Activated CD4-positive, alpha-beta T cell treated with anti-CD3 and anti-CD28 coated beads, Interleukin-2, Interleukin-4, amounts not matched to agents 100 ng/mL and 50 ng/mL, durations not matched to agents 16 hours and 8 hours (primary cell): ENCODE results near the gene LRRC18.

Source experiments
- DNase-seq: peaks from one replicate; pipeline ENCODE4 v3.0.0-alpha.2; 2020; ENCODE audit warnings: low spot score

LRRC18 gene

DNA sequence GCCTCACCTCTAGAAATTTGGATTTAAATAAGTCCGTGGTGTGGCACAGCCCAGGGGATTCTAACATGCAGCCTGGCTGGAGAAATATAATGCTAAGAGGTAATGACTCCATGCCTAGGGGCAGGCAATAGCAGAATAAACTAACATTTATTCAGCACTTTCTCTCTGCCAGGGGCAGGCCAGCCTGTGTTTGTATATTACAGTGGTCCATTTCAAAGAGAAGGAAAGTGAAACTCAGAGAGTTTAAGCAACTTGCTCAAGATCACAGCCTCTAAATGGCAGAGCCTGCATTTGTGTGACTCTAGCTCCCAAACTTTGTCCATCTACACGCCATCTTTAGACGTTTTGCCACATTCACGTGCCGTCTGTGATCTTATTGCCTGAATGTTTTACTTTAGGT, 6.7 kb upstream of the LRRC18 start:
- no peak for DNase-seq

DNA sequence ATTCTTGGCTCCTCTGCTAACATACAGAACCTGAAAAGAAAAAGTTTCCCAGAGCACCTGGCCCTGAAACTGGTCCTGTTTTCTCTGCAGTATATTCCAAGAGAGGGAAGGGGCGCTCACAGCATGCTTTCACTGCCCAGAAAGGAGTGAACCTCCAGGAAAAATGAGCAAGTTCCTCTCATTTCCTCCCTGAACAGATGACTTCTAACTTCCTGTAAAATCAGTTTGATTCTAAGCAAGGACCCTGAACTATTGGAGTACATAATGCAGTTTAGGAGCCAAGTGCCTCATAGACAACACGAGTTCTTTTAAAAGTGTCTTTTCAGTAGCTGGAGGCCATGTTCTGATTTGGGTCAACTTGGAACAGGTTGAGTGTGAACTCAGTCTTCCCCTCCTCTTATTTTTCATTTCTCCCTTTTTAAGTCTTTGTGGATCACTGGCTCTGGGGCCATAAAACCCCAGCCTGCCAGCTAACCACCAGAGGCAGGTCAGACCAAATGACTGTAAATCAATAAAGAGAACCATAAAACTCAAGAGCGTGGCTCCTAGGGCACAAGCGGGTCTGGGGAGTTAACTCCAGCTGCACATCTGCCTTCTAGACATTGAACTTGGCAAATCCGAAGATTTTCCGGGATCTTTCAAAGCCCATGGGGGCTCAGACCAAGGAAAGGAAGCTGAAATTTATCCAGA, 5.9 kb upstream of the LRRC18 start:
- no peak for DNase-seq

DNA sequence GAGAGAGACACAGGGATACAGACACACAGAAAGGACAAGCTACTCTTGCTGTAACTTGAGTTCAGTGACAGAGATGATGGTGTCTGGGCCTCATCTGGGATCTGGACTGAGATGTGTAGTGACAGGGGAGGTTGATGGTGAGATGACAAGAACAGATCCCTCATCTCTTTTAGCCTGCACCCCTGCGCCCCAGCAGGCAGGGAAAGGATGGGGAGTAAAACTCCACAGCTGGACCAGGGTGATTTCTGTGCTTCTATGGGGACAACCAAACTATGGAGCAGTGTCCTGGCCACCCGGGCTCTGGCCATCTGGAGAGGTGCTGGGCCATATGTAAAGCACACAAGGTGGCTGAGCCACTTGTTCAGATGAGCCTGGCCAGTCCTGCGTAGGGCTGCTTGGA, 4.5 kb upstream of the LRRC18 start:
- DNase-seq, result no peak

DNA sequence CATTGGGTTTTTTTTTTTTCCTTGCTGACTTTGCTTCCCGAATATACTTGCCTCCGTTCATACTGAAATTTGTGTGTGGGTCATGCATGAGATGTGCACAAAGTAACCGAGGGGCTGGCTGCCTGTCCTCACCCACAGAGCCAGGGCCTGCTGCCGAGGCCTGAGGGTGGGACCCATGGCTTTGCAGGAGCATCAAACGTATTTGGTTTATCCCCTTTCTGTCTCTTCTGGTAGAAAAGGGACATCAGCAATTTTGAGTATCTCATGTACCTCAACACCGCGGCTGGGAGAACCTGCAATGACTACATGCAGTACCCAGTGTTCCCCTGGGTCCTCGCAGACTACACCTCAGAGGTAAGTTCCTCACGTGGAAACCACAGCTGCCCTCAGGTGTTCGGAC, 3.5 kb upstream of the LRRC18 start:
- DNase-seq, result no peak

DNA sequence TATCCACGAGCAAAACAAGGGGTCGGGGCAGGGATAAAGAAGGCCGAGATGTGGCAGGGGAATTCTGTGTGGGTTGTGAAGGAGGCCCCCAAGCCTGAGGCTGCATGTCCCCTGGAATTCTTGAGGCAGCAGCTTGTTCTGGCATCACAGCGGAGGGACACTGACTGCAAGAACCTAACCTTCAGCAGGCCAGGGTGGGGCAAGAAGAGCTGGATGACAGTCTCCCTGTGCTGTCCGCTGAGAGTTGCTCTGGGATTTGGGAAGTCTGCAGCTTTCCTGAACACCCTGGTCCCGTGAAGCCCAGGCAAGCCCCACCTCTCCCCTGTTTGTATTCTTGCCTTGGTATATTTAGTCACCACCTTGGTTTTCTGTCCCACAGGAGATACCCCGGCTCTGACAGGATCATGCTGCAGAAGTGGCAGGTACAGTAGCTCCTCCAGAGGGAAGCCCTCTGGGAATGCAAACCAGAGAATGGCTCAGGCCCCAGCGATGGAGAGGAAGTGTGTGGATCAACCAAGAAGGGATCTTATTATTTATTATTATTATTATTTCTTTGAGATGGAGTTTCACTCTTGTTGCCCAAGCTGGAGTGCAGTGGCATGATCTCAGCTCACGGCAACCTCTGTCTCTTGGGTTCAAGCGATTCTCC, 1.9 kb upstream of the LRRC18 start:
- no peak for DNase-seq

DNA sequence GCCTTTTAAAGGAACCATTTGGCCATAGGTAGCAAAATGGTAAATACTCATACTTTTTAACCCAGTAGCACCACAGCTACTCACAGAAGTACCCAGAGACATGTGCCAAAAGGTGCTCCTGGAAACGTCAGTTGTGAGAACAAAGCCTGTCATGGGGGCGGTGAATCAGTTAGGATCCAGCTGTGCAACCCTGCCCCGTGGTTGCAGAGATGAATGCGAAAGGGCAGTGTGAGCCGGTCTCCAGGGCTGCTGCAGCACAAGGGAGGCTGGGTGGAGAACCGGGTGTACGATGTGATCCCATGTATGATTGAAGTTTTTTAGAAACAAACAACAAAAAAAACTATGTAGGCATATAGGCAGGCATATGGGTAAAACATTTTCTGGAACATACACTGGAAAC, 1.3 kb upstream of the LRRC18 start:
- DNase-seq, result no peak

DNA sequence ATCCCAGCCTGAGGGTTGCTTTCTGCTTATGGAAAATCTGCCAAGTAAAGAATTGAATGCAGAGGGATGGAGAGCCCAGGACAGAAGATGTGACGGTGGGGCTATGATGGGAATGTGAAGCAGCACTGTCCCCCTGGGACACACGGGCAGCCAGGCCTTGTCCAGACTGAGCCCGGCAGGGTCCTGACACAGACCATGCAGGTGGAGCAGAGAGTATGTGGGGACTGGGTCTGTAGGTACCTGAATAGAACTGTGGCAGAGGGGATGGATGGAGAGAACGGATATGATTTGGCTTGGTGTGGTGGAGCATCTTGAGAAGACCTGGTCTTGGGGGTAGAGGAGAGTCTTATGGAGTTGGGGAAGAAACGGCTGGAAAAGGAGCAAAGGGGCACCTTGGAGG, 732 bp upstream of the LRRC18 start:
- DNase-seq, result no peak

DNA sequence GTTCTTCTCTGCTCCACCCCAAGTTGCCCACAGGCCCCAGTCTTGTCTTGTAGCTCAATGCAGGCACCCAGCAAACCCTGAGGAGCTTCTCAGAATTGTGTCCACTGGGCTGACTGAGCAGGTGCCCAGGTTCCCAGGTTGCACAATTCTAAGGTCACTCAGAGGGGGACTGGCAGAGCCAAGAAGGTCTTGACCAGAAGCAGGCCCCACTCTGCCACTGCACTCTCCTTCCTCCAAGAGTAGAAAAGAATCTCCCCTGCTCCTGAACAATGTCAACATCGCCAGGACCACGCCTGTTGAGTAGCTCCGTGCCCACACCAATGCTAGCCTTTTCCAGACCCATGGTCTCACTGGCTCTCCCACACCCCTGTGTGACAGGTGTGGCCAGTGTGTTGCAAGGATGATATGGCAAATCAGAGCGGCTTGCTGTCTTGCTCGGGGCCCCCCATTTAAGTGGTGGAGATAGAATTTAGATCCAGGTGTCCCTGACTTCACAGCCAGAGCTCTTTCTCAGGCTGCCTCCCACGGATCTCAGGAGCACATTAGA, 577 bp downstream of the LRRC18 start:
- DNase-seq, result no peak

DNA sequence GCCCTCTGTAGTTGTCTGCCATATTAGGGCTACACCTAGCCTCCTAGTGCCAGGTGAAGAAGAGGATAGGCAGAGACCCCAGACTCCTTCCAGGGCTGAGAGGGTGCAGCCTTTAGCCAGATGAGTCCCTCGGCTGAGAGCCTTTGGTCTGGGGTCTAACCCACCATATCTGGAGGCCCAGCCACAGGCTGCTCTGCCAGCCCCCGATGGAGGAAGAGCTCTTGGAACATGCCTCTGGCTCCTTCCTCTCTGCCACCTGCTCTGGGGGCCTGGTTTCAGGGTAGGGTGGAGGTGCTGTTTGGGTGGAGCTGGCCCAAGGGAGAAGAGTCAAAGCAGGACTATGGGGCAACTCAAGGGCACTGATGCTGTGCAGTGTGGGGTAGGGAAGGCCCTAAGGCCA, 1.4 kb downstream of the LRRC18 start:
- DNase-seq, result no peak

DNA sequence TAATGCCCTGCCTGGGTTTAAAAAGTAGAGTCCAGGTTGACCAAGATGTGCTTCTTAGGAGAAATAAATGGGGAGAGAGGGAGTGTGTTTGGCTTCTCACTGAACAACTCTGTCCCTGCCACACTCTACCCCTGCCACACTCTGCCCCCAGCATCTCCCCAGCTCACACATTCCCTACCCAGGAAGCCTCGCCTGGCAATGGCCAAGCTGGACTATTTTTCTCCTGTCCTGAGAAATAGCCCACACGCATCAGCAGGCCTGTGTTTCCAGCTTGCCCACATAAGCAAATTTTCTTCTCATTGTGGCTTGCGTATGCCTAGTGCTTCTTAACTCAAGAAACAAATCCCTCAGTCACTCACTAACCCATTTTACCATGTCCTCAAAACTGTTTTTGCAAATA, 1.8 kb downstream of the LRRC18 start:
- DNase-seq, result no peak

DNA sequence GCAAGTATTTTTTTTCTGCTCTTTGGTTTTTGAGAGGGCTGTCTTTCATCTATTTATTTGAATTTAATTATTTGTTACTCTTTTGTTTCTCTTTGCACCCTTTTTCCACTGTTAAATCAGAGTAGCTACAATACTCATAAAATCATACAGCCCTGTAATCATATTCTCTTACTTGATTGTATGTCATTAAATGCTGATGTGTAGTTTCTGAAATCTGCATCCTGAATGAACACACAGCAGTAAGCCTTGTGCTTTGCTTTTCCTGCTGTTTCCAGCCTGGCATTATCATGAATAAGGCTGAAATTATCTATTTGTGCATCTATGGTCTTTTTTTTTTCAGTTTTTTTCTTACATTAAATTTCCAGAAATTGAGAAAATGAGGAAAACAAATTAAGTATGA, 4.1 kb downstream of the LRRC18 start:
- DNase-seq, result no peak

DNA sequence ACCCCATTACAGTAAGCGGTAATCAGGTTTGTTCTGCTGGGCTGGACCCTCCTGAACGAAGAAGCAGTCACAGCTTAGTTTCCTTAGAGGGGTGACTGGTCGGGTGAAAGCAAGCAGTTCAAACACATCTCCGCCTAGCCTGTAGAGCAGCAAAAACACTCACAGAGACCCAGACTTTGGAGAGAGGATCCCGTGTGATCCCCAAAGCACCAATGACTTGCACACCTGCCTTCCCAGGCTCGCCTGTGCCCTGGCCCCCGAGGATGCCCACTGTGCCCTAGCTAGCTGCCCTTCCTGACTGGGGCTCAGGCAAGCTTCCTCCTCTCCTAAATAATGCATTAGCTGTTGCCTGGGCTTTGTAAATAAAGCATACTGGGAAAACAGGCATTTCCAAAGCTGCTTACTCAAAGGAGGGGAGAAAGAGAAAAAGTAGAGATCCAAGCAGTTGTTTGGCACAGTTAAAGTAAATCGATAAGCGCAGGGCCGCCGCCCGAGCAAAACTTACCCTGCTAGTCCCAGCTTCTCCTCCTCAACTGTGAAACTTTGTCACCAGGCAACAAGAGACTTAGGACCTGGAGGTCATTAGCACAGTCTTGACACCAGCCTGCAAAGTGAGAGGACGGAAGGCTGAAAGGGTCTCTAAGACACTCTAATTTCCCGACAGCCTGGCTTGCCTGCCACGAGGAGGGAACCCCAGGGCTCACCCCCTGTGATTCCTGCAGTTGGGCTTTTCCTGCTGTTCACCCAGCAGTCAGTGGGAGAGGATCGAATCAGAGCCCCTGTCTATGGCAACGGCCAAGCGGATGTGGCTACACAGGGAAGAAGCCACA, 4.8 kb downstream of the LRRC18 start:
- DNase-seq, result no peak

DNA sequence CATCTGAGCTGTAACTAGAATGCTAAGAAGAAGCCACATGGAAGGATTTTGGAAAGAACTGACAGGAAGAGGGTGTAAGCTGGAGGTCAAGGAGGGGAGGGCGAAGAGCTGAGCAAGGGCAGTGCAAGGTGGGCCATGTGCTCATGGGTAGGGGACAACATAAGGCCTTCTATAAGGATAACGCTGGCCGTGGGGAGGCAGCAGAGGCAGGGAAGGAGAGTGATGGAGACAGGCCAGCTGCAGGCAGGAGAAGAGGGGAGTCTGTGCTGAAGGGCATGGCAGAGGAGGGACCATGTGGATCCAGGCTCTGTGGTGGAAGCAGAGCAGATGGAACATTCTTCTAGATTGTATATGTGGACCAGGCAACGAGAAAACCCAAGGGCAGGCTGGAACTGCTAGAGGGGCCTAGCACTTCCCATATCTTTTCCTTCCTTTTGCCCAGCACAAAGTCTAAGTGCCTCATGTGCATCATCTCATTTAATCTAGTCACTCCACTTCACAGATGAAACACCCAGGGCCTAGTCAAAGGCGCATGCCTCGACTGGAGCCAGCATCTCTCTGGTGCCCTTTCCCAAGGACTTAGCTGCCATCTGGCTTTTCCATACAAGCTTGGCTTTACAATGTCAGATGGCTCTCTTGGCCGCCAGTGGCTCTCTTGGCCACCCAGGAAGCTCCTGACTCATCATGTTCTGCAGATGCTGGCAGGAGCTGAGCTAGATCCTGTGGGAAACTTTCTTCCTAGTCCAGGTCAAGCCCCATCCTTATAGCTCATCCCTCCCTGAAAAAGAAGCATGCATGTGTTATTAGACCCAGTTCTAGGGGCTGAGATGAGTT, 6.6 kb downstream of the LRRC18 start:
- no peak for DNase-seq

DNA sequence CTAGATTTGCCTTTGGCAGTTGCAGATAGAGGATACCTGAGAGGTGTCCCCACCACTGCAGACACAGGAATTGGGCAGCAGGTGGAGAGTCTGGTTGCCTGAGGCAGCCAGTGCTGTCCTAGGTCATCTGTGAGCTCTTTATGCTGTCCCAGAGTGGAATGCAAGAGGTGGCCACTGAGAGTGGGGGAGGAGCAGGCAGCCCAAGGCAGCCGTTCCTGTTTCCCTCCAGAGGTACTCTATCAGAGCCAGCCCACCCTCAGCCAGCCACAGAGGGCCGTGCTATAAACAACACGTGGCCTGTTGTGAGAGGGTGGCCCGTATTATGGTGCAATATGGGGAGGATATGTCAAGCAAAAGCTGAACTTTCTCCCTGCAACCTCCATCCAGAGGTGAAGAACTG, 8.5 kb downstream of the LRRC18 start:
- DNase-seq, result no peak

DNA sequence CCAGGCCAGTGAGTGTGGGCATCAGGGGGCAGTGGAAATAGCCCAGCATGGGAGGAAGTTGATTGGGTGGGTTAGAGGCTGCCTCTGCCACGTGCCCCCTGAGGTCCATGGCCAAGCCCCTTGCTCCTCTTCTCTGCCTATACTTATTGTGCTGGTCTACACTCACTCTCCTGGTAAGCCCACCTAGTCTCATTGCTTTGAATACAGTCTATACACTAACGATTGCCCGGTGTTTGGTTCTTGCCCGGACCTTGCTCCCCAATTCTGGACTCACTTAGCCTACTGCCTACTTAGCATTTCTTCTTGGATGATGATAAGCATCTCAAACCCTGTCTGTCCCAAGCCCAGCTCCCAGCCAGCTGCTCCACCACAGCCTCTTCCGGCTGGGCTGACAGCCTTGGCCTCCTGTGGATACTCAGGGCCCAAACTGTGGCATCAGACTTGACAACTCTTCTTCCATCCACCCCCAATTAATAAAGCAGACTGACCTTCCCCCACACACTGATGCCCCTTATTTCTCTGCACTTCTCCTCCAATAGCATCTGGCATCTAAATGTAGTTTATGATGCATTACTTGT, 10.1 kb downstream of the LRRC18 start:
- DNase-seq, result no peak

DNA sequence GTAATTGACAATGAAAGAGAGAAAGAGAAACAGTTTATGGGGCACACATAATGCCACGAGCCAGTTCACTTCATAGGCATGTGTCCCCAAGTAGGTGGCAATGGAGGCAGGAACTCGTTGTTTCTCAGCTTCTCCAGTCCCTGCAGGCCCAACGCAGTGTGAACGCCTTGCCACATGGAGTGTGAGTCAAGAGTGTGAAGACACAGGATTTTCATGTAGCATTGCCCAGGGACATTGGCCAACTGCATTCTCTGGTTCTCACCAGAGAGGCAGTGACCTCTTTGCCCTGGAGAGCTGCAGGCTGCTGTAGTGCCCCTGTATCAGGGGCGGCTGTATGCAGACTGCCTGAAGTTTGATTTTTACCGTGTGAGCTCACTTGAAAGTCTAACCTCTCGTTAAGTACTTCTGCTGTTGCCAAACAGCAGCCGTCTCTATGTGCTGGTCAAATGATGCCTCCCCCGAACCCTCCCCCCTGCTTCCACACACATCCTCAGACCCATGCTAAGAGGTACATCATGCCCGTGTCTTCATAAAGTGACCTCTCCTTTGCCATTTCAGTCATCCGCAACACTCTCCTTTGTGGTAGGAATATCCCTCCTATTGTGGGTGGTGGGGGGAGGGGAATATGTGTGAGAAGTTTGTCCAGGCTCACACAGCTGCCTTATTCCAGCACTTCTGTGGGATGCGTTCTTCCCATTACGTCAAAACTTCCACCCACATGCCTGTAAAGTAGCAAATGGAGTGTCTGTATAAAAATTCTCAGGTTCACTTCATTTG, 12.7 kb downstream of the LRRC18 start:
- DNase-seq, result no peak

DNA sequence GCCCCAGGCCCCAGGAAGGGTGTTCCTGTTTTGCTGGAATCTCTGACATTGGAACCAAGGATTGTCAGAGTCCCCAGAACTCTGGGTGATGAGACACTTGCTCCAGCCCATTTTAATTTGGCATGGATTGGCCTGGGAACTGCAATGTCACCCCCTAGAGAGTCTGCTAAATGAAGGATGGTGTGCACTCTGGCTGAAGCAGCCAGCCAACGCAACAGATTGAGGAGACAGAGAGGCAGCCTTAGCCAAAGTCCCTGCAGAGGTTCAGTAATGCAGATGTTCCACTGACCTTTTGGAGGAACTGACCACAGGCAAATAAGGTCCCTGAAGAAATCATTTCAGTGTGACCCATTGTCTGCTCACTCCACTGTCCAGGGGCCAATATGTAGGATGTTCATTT, 13.4 kb downstream of the LRRC18 start:
- DNase-seq, result no peak

DNA sequence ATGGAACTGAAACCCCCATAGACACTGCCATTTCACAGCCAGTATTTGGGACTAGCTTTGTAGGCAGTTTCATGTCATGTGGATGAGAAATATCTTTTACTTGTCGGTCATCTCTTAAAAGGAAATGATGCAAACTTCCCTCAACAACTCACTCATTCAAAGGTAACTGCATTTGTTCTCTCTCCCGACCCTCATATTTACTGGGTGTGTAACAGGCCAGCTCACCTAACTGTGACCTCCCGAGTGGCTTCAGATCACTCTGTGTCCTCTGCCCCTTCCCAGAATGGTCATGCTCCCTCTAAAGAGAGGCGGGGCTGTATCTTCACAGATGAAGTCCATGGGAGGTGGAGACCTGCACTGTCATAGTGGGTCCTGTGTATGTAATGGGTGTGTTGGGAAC, 14.7 kb downstream of the LRRC18 start:
- DNase-seq, result no peak

DNA sequence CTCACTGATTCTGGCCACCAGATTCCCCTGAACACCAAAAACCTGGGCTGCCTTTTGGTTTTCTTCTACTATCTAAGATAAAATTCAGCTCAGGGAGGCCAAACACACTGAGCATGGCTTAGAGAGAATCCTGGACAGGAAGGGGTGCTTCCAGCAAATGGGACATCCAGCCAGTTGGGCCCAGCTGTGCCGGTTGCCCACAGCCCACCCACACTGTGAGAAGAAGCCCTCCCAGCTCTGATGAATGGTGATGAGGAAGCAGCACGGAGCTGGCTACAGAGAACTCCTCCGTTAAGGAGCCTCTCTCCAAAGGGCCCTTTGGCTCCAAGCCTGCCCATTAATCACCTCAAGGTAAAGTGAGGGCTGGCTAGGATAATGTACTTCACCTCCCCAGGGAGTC, 15.9 kb downstream of the LRRC18 start:
- DNase-seq, result no peak

DNA sequence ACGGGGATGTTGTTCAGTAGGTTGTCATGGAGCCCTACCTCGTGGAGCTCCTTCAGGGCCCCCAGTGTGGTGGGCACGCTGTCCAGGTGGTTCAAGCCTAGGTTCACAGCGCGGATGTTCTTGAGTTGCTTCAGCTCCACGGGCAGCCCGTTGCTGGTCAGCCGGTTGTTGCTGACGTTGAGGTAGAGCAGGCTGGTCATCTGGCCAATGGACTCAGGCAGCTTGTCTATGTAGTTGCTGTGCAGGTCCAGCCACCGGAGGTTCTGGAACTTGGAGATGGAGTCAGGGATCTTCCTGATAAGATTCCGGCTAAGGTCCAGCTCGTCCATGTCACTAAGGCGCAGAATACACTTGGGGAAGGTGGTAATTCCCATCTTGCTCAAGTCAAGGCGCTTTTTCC, 26.0 kb downstream of the LRRC18 start:
- DNase-seq, result no peak

DNA sequence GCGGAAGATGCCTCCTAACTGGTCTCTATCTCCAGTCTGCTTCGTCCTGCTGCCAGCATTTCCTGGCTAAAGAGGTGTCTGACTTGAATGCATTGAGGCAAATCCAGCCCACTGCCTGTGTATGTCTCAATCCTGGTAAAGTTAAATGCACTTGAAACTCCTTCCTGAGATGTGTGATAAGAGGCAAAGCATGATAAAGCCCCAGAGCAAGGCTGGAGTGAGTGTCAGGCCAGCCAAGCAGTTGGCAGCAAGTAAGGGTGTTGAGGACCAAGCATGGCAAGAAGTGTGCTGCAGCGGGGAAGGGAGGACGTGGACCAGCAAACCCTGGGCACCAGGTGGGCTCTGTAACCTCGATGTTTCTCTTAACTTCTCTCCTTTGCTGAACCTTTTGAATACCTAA, 29.1 kb downstream of the LRRC18 start:
- DNase-seq, result no peak
